H4 (cell line): Measurements from ENCODE around the gene CFTR. TPM values are rescaled to one million over a fixed set of nuclear protein-coding genes. Genes with fewer than 3 reads are reported as not detected.
A peak's percentile ranks its signal among the peaks of the same experiment; 100 is the strongest.

Source experiments
- DNase-seq: peaks from one replicate; pipeline ENCODE4 v3.0.0-alpha.2; 2015; ENCODE audit warnings: low spot score
- total RNA-seq: library from RNA; depleted of rRNA; stranded (reverse); fragments of >200 nt; shearing (Covaris generic); gene quantifications from 2 replicates; pipeline ENCODE4 v1.2.3, GENCODE V29; 2014

The CFTR gene
- total RNA-seq, 1 experiment from 2014 or later, result not detected

DNA sequence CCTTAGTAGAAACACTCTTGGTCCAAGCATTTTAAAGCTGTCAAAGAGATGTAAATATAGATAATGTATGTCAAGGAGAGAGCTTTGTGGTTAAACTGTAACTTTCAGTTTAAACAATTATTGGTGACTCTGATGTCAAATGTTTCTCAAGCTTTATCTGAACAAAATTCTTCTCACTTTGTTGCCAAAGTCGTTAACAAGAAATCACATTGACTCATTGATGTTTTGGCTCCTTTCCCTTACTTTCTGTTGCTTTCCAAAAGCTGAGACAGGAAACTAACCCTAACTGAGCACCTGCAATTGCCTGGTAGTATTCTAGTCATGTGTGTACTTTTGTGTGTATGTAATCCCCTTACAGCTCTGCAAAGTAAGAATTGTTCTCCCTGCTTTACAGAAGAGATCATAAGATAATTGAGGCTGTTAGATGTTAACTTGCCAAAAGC lies 108.5 kb downstream of the CFTR start:
- DNase-seq, result peak; percentile 48

DNA sequence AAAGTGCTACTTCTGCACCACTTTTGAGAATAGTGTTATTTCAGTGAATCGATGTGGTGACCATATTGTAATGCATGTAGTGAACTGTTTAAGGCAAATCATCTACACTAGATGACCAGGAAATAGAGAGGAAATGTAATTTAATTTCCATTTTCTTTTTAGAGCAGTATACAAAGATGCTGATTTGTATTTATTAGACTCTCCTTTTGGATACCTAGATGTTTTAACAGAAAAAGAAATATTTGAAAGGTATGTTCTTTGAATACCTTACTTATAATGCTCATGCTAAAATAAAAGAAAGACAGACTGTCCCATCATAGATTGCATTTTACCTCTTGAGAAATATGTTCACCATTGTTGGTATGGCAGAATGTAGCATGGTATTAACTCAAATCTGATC lies 110.4 kb downstream of the CFTR start:
- DNase-seq, result no peak

DNA sequence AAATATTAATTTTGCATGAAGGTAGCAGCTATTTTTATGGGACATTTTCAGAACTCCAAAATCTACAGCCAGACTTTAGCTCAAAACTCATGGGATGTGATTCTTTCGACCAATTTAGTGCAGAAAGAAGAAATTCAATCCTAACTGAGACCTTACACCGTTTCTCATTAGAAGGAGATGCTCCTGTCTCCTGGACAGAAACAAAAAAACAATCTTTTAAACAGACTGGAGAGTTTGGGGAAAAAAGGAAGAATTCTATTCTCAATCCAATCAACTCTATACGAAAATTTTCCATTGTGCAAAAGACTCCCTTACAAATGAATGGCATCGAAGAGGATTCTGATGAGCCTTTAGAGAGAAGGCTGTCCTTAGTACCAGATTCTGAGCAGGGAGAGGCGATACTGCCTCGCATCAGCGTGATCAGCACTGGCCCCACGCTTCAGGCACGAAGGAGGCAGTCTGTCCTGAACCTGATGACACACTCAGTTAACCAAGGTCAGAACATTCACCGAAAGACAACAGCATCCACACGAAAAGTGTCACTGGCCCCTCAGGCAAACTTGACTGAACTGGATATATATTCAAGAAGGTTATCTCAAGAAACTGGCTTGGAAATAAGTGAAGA lies 112.3 kb downstream of the CFTR start:
- DNase-seq, result no peak

DNA sequence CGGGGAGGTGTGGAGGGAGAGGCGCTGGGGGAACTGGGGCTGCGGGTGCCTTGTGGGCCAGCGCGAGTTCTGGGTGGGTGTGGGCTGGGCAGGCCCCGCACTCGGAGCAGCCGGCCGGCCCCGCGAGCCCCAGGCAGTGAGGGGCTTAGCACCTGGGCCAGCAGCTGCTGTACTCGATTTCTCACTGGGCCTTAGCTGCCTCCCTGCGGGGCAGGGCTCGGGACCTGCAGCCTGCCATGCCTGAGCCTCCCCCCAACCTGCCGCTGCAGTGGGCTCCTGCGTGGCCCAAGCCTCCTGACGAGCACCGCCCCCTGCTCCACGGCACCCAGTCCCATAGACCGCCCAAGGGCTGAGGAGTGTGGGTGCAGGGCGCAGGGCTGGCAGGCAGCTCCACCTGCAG lies 116.3 kb downstream of the CFTR start:
- no peak for DNase-seq

DNA sequence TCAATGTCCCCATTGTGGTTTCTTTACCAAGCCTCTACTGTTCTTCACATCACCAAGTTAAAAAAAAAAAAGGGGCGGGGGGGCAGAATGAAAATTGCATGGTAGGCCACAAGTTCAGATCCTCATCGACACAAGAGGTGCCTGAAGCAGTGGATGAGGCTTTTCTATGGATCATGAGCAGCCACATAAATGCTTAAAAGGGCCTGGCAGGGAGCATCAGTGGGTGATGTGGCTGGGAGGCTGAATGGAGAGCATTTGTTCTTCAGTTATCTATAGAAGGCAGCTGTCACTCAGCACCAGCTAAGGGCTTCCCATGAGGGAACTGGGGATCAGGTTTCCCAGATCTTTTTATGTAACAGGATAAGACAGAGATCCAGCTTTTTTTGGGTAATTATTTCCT lies 117.9 kb downstream of the CFTR start:
- no peak for DNase-seq

DNA sequence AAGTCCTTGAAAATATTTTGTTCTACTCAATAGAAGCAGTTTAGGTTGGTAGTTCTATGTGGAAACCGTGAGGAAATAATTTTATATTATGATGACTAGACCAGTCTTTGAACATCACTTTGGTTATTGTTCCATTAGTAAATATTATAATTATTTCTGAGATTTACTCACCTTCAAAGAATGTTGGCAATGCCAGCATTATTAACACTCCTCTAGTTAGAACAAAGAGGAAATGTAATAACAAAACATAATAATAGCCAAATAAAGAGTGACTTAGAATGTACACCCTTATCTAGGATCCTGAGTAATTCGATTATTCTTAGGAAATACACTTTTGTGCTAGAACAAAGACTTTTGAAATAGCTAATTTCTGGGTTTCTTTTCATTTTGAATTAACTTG lies 121.1 kb downstream of the CFTR start:
- DNase-seq, result no peak

DNA sequence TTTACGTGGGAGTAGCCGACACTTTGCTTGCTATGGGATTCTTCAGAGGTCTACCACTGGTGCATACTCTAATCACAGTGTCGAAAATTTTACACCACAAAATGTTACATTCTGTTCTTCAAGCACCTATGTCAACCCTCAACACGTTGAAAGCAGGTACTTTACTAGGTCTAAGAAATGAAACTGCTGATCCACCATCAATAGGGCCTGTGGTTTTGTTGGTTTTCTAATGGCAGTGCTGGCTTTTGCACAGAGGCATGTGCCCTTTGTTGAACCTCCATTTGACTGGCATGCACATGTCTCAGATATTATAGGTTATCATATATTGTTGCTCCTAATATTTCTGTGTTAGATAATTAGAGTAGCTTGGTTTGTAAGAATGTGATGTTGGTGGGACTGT lies 123.8 kb downstream of the CFTR start:
- DNase-seq, result no peak

DNA sequence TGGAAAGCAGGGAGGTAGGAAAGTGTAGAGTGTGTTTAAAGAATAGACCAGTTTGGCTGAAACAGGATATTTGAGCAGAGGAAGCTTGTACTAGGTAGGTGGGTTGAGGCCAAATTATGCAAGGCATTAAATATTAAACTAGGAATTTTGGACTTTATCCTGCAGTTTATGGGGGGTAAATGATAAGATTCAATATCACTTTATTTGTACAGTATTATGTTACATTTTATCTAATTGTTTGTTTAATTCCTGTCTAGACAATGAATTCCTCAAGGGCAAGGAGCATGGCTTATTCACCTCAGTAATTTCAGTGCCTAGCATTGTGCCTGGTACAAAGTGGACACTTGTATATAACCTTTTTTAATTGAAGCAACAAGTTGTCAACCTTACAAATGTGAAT lies 125.9 kb downstream of the CFTR start:
- no peak for DNase-seq

DNA sequence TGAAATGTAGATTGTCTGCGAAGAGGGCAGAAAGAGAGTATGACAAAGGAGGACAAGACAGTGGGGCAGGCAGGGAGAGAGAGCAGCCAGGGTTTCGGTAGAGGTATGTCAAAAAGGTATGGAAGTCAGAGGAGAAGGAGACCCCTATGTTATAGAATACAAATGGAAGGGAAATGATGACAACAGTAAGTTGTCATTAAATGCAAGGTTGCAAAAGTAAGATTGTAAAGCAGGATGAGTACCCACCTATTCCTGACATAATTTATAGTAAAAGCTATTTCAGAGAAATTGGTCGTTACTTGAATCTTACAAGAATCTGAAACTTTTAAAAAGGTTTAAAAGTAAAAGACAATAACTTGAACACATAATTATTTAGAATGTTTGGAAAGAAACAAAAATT lies 126.3 kb downstream of the CFTR start:
- DNase-seq, result no peak

DNA sequence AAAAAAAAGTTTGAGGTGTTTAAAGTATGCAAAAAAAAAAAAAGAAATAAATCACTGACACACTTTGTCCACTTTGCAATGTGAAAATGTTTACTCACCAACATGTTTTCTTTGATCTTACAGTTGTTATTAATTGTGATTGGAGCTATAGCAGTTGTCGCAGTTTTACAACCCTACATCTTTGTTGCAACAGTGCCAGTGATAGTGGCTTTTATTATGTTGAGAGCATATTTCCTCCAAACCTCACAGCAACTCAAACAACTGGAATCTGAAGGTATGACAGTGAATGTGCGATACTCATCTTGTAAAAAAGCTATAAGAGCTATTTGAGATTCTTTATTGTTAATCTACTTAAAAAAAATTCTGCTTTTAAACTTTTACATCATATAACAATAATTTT lies 130.6 kb downstream of the CFTR start:
- no peak for DNase-seq

DNA sequence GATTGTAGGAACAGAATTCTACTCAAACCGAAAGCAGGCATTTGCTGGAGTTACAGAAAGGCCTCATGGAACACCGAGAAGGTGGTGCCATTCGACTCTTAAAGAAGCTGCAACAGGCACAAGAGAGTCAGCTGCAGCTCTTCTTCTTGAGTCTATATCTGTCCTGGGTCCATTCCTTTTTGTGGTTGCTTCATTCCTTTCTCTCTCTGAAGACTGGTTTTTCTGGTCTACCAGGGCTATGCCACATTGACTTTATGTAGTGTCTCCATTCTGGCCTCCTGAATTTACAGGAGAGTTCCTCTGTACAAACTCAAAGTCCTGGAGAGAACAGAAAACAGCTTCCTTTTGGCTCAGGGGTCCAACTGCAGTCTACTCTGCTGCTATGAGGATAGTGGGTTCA lies 132.8 kb downstream of the CFTR start:
- DNase-seq, result no peak

DNA sequence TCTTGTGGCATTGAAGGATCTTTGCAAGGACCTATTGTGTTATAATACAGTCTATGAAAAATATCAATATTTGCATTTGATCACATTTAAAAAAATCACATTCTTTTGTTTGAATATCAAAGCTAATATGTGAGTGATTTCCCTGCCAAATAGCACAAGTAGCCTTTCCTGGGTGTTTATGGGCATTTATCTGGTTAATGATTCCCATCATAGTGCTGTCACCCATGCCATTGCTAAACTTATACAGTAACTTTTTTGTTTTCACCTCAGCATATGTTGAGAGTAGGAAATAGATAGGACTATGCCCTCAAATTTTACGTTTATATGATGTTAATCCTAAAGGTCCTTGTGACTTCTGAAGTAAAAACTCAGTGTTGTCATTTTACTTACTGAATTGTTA lies 136.9 kb downstream of the CFTR start:
- DNase-seq, result no peak

DNA sequence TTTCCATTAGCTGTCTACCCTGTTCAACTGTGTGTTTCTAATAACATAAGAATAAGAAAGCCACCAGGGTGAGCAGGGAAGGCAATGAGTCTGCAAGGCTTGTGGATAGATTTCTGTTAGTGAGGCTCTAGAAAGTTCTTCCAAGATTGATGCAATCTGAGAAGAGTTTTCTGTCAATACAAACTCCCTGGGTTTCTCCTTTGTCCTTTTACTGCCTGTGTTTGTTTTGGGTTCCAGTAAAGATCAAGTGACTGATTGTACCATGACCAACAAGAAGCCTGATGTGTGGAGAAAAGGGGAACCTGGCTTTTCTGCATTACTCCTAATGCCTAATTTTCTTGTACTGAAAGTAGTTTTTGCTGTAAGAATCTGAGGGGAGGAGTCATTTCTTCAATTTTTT lies 139.9 kb downstream of the CFTR start:
- DNase-seq, result no peak

DNA sequence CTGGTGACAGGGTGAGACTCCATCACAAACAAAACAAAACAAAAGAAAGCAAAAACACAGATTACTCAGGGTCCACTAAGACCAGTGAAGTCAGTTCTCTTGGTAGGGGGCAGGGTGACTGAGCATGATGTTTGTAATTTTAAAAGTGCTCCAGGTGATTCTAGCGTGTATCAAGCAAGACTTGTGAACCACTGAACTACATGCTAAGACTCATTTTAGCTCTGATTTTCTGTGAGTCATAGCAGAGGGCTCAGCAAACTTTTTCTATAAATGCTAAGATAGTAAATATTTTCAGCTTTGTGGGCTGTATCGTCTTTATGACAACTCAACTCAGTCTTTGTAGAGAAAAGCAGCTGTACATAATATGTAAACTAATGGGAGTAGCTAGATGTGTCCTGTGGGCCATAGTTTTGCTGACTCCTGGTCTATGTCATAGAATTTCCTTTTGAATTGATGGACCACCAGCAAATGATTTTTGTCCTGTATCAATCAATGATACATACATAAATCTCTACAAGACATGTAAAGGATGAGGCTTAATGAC lies 141.3 kb downstream of the CFTR start:
- DNase-seq, result no peak

DNA sequence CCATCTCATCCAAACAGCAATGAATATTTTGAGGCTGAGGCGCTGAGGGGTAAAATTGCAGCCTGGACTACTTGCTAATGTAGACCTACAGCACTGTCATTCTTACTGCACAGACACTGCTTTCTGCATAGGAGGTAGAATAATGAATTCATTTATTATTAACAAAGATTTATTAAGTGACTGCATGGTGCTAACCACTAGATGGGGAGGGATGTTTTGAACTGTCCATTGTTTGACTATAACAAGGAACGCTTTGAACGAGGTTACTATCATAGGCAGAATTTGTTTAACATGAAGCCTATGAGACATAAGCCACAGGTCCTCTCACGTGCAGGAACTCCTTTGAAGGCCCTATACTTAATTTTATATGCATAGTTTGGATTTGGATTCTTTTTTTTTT lies 143.8 kb downstream of the CFTR start:
- DNase-seq, result no peak

DNA sequence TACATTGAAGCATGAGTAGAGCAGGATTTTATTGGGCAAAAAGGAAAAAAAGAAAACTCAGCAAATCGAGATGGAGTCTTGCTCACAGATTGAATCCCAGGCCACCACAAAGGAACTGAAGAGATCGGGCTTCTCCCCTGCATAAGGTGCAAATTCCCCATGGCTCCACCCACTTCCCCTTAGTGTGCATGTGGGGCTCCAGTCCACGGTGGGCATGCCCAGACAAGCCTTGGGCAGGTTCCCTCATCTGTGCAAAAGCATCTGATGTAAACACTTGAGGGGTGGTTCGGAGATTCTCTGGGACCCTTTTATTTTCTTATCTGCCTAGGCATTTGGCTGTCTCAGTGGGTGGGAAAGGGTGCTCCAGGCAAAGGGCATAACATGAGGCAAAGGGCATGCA lies 150.7 kb downstream of the CFTR start:
- no peak for DNase-seq

DNA sequence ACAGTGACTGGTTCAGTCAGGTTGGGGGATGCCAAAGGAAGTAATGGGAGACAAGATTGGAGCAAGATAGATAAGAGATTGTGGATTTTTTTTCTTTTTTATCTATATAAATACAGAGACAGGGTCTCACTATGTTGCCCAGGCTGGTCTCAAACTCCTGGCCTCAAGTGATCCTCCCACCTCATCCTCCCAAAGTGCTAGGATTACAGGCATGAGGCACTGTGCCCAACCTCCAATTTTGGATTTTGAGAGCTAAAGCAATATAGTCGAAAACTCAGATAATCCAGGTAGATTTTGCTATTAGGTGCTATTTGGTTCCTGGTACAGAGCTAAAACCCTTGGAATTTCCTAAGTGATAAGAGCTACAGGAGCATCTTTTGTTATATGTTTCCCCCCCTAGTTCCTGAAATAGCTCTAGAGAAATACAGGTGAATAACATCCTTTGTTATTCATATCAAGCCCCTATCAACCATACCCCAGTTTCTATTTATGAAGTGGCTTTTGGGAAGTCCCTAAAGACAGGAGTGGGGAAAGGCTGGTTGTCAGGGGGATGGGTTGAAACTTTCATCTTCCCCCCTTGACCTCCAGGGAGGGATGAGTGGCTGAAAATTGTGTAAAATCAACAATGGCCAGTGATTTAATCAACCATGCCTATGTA lies 151.2 kb downstream of the CFTR start:
- DNase-seq, result no peak

DNA sequence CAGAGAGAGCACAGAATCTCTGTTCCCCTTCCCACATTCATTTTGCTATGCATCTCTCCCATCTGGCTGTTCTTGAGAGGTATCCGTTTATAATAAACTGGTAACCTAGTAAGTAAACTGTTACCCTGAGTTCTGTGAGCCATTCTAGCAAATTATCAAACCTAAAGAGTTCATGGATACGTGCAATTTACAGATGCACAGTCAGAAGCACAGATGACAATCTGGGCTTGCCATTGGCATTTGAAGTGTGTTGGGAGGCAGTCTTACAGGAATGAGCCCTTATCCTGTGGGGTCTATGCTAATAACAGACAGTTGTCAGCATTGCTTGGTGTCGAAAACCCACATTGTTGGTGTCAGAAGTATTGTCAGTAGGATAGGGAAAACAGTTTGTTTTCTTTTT lies 151.8 kb downstream of the CFTR start:
- DNase-seq, result no peak

DNA sequence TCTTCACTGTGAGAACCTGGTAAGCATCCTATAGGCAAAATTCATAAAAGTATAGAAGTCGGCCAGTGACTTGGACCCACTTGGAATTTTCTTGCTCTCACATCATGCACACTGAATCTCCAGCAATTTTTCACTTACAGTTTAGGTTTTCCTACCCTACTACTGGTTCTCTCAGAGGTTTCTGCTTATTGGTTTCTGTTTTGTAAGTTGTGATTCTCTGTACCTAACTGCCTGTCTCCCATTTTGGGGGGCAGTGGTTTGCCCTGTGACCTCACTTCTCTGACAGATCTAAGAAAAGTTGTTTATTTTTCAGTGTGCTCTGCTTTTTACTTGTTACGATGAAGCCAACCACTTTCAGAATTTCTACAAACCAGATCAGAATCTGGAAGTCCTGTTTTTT lies 158.1 kb downstream of the CFTR start:
- no peak for DNase-seq

DNA sequence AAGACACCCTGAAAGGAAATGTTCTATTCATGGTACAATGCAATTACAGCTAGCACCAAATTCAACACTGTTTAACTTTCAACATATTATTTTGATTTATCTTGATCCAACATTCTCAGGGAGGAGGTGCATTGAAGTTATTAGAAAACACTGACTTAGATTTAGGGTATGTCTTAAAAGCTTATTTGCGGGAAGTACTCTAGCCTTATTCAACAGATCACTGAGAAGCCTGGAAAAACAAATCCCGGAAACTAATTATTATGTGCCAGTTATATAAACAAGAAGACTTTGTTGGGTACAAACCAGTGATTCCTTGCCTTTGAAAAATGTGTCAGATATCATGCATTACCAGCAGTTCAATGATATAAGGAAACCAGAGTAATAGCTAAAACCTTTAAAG lies 160.1 kb downstream of the CFTR start:
- DNase-seq, result no peak

DNA sequence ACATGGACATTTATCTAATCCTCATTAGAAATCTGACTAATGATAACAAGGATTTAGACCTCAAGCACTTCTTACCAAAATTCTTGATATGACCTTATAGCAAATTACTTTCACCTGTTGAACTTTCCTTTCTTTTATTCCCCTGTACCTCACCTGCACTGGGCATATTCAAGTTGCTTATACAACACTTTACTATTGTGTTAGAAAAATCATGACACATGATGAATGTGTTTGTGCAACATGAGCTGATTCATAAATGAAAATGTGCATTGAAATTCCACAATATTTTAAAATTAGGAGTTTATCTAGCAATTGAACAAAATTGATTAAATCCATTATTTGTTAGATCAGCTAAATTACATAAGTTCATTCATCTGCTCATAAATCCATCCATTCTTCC lies 160.6 kb downstream of the CFTR start:
- DNase-seq, result no peak

DNA sequence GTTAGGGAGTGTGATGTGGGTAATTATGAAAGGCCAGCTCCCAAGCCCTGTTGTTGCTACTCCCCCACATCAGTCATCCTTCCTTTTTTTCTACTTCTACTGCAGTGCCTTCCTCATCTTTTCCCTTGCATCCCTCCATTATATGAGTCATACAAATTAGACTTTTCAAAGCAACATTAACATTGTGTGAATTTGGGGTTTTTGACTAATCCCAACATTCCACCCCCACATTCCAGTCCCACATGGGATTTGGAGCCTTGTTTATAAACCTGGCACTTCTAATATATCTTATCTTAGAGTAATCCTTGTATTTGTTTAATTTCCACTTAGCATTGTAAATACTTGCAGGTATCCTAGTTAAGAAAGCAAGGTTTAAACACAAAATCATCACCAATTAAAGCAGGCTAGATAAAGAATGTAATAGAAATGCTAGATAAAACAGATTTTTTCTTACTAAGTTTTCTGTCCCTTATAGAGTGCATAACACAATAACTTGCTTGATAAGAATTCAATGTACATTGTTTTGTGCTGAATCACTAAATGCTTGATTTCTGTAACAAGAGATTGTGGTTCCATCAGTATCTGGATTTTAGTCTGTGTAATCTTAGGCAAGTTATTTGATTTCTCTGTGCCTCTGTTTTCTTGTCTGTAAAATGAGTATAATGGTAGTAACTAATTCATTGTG lies 165.8 kb downstream of the CFTR start:
- peak; percentile 80 for DNase-seq

DNA sequence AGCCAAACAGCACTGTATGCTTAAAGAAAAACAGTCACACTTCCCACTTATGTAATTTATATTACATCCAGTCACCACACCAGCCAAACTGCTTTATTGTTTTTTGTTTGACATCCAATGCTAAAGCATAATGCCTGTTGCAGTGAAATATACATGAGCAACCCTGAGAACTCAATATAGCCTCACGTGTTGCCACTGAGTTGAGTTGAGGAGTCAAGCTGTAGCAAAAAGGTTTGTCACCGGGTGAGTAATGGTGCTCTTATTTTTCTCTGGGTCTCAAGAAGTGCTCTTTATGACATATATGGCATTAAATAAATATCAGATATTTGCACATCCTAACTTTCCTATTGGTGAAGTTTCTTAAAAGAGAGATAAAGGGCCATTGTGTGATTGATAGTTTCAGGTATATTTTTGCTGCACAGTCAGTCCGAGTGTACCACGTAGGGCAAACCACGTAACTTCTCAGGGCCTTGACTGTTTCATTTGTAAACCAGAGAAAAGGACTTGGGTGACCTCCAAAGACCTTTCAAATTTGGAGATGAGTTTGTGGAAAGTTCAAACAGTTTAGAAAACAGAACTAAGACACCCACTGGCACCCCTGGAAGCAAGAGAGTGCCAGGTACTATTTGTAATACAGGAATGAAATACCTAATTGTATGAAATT lies 168.5 kb downstream of the CFTR start:
- DNase-seq, result no peak
